ENCODE results near the gene ABCC3. TPM values are rescaled to one million over a fixed set of nuclear protein-coding genes. Genes with fewer than 3 reads are reported as not detected.

ABCC3 gene
- total RNA-seq, 1 donor from 2014 or later = 1.2 TPM

DNA sequence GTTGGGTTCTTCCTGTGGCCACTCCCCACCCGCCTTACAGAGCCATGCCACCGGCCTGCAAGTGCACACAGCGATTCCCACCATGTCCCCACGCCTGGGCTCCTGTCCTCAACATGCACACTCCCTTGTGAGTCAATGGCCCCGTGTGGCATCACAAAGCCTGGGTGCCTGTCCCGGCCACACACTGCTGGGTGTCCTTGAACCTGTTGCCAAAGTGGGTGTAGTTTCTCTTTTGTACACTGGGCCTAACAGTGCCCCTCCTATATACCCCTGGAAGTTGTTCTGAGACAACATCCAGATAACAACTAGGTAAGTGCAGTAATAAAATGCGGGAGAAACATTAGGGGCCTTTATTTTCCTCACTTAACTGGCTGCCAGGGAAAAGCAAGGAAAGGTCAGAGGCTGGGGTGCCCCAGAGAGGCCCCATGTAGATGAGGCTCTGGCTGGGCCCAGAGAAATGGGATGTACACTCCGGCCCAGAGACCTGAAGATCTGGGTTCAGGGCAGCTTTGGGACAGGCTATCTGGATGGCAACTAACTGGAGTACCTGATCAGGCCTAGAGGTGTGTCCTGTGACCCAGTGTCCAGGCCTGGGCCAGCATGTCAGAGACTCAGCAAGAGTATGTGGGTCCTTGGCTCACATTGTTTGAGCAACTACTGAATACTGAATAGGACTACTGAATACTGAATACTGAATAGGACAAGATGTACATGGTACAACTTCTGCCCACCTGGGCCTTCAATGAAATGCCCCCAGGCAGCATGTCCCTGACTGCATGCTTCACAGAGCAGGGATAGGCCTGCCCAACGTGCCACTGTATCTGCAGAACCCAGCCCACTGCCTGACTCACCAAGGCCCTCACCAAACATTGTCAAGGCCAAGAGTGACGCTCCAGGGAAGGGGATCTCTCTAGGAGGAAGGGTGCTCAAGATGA, 8.3 kb downstream of the ABCC3 start:
- Mint-ChIP-seq H3K36me3 (no peaks in the 10 kb centered on the region), H3K4me3 (no peak overlapping the region), H3K4me1 (peaks cover 20% of the 10 kb centered on the region), H3K27ac (no peak overlapping the region), H3K9me3 (no peaks in the 10 kb centered on the region), H3K27me3 (ENCODE audit: low read depth) (no peaks in the 10 kb centered on the region)
- no peak for DNase-seq (ENCODE audit: low spot score in 2 of 2, unreplicated experiment in 2 of 2)
- TF ChIP-seq, protein P1, sequence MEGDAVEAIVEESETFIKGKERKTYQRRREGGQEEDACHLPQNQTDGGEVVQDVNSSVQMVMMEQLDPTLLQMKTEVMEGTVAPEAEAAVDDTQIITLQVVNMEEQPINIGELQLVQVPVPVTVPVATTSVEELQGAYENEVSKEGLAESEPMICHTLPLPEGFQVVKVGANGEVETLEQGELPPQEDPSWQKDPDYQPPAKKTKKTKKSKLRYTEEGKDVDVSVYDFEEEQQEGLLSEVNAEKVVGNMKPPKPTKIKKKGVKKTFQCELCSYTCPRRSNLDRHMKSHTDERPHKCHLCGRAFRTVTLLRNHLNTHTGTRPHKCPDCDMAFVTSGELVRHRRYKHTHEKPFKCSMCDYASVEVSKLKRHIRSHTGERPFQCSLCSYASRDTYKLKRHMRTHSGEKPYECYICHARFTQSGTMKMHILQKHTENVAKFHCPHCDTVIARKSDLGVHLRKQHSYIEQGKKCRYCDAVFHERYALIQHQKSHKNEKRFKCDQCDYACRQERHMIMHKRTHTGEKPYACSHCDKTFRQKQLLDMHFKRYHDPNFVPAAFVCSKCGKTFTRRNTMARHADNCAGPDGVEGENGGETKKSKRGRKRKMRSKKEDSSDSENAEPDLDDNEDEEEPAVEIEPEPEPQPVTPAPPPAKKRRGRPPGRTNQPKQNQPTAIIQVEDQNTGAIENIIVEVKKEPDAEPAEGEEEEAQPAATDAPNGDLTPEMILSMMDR (IDR thresholded peaks at IDR 0.05; ENCODE audit: unreplicated experiment) = no peak

DNA sequence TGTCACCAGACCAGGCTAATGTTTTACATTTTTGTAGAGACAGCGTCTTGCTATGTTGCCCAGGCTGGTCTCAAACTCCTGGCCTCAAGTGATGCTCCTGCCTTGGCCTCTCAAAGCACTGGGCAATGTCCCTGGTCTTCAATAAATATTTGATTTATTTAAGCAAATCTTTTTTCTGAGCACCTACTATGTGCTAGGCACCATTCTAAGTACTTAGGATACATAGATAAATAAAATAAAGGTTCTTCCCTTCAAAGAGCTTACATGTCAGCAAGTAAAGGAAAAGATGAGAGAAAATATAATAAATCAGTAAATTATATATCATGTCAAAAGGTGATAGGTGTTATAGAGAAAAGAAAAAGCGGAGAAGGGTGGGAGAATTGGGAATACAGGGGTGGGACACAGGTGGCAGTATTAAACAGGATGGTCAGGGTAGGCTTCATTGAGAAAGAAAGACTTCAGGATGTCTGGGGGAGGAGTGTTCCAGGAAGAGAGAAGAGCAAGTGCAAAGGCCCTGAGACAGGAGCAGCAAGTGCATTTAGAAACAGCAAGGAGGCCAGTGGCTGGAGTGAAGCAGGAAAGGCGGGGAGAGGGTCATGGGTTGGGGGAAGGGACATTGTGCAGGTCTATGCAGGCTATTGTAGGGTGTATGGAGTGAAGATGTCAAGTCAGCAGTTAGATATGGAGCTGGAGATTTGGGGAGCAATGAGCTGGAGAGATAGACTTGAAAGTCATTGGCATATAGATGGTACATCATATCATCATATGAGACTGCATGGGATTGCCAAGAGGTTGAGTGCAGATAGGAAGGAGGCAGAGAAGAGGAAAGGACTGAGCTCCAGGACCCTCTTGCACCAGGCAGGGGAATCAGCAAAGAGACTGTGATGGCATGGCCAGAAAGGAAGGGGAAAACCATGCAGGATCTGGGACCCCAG, 11.3 kb downstream of the ABCC3 start:
- no peaks in the 10 kb centered on the region for H3K36me3 Mint-ChIP-seq
- H3K4me1 Mint-ChIP-seq = peaks cover 6% of the 10 kb centered on the region
- no peak for DNase-seq (ENCODE audit: low spot score in 2 of 2, unreplicated experiment in 2 of 2)
- TF ChIP-seq, protein P1 (IDR thresholded peaks at IDR 0.05; ENCODE audit: unreplicated experiment) = no peak
- H3K9me3 Mint-ChIP-seq = no peaks in the 10 kb centered on the region
- no peaks in the 10 kb centered on the region for H3K27me3 Mint-ChIP-seq (ENCODE audit: low read depth)
- H3K27ac Mint-ChIP-seq = no peak overlapping the region
- no peak overlapping the region for H3K4me3 Mint-ChIP-seq

DNA sequence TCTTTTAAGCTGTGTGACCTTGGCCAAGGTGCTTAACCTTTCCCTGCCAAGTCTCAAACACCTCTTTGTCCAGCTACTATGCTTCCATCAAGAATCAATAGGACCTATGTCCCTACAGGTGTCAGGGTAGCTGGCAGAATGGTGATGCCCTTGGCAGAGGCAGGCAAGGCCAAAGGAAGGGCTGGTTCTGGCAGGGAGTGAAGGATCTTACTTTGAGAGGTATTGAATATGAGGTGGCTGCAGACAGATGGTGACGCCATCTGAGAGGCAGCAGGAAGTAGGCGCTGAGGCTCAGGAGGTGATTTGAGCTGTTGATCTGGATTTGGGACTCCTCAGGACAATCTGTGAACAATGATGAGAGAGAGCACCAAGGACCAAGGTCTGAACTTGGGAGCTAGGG, 12.5 kb downstream of the ABCC3 start:
- DNase-seq (ENCODE audit: low spot score in 2 of 2, unreplicated experiment in 2 of 2) = no peak
- H3K9me3 Mint-ChIP-seq = no peaks in the 10 kb centered on the region
- no peak overlapping the region for H3K27ac Mint-ChIP-seq
- H3K36me3 Mint-ChIP-seq = no peaks in the 10 kb centered on the region
- TF ChIP-seq, protein P1 (IDR thresholded peaks at IDR 0.05; ENCODE audit: unreplicated experiment) = no peak
- no peak overlapping the region for H3K4me3 Mint-ChIP-seq
- no peaks in the 10 kb centered on the region for H3K4me1 Mint-ChIP-seq
- no peaks in the 10 kb centered on the region for H3K27me3 Mint-ChIP-seq (ENCODE audit: low read depth)

DNA sequence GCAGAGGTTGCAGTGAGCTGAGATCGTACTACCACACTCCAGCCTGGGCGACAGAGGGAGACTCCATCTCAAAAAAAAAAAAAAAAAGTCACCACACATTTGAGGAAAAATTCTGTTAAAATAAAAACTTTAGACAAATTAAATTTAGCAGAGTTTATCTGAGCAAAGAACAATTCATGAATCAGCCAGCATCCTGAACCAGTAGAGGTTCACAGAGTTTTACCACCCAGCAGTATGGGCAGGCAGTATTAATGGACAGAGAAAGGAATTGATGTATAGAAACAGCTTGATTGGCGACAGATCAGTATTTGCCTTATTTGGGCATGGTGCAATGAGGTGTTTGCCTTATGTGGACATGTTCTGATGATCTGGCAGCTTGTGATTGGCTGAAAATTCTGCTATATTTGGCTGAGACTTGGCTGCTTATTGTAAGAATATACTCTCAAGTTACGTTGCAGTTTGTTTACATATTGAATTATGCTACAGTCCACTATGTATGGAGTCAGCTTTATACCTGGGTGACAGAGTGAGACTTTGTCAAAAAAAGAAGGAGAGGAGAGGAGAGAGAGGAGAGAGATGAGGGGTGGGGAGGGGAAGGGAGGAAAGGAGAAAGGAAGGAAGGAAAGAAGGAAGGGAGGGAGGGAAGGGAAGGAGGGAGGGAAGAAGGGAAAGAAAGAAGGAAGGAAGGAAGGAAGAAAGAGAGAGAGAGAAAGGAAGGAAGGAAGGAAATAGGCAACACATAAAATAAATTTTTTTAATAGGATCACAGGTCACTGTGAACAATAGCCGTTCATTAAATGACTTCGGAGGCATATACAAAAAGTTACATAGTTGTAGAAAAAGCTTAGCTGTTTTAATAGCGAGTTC, 14.6 kb downstream of the ABCC3 start:
- Mint-ChIP-seq H3K36me3 (no peaks in the 10 kb centered on the region), H3K9me3 (no peaks in the 10 kb centered on the region), H3K4me3 (no peak overlapping the region), H3K27me3 (ENCODE audit: low read depth) (no peaks in the 10 kb centered on the region), H3K4me1 (no peaks in the 10 kb centered on the region), H3K27ac (no peak overlapping the region)
- no peak for DNase-seq (ENCODE audit: low spot score in 2 of 2, unreplicated experiment in 2 of 2)
- TF ChIP-seq, protein P1 (IDR thresholded peaks at IDR 0.05; ENCODE audit: unreplicated experiment) = no peak

DNA sequence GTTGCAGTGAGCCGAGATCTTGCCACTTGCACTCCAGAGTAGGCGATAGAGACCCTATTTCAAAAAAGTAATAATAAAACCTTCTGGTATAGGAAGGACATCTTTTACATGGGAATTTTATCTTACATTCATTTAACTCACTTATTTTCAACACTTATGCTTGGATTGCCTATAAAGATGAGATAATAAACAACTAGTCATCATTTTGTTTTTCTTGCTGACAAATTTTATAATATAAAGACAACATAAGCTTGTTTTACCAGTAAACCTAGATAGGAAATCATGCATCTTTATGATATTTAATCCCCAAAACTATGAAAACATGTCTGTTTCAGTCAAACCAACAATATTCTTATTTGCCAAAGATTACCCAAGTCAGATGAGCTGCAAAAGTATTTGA, 17.0 kb downstream of the ABCC3 start:
- no peaks in the 10 kb centered on the region for H3K27me3 Mint-ChIP-seq (ENCODE audit: low read depth)
- TF ChIP-seq, protein P1 (IDR thresholded peaks at IDR 0.05; ENCODE audit: unreplicated experiment) = no peak
- H3K27ac Mint-ChIP-seq = no peak overlapping the region

More for the DNA sequence above, 17.0 kb downstream of the ABCC3 start:
- no peak for DNase-seq (ENCODE audit: low spot score in 2 of 2, unreplicated experiment in 2 of 2)
- Mint-ChIP-seq H3K4me1 (no peaks in the 10 kb centered on the region), H3K9me3 (no peaks in the 10 kb centered on the region), H3K4me3 (no peak overlapping the region), H3K36me3 (no peaks in the 10 kb centered on the region)

Measured in mesothelial cell of epicardium (in vitro differentiated cells).